NB4 (cell line): Measurements from ENCODE around the gene ACTMAP.

Source experiments
- DNase-seq: peaks from one replicate; pipeline ENCODE4 v3.0.0; 2010; ENCODE audit warnings: low read depth
- H3K4me3 ChIP-seq: one replicate; pipeline ENCODE4 v1.5.1; 2011; ENCODE audit warnings: mild to moderate bottlenecking, low read depth, low read length, moderate library complexity
- MAX ChIP-seq: IDR thresholded peaks from 2 replicates; pipeline ENCODE4 v1.6.1; 2011; ENCODE audit warnings: low read depth, low read length
- MYC ChIP-seq: IDR thresholded peaks from 2 replicates; pipeline ENCODE4 v1.6.1; 2011; ENCODE audit warnings: low read depth, low read length
- POLR2A ChIP-seq: IDR thresholded peaks from 2 replicates; pipeline ENCODE4 v1.6.1; 2011; ENCODE audit warnings: mild to moderate bottlenecking; ENCODE audit not compliant: insufficient read length; ENCODE audit errors: extremely low read depth
- TF ChIP-seq, protein P1 (sequence below): IDR thresholded peaks from one replicate; pipeline ENCODE4 v1.5.1; 2012; ENCODE audit warnings: low read depth, low read length

ACTMAP gene

GRCh38 chr19:40705362-40705651 lies 45.0 kb downstream of the ACTMAP start:
- no peak for TF ChIP-seq MAX
- TF ChIP-seq, protein P1, sequence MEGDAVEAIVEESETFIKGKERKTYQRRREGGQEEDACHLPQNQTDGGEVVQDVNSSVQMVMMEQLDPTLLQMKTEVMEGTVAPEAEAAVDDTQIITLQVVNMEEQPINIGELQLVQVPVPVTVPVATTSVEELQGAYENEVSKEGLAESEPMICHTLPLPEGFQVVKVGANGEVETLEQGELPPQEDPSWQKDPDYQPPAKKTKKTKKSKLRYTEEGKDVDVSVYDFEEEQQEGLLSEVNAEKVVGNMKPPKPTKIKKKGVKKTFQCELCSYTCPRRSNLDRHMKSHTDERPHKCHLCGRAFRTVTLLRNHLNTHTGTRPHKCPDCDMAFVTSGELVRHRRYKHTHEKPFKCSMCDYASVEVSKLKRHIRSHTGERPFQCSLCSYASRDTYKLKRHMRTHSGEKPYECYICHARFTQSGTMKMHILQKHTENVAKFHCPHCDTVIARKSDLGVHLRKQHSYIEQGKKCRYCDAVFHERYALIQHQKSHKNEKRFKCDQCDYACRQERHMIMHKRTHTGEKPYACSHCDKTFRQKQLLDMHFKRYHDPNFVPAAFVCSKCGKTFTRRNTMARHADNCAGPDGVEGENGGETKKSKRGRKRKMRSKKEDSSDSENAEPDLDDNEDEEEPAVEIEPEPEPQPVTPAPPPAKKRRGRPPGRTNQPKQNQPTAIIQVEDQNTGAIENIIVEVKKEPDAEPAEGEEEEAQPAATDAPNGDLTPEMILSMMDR: no peak
- TF ChIP-seq MYC: no peak
- no peak for TF ChIP-seq POLR2A
- H3K4me3 ChIP-seq: no peak overlapping the region
- DNase-seq: no peak

- TF ChIP-seq MAX (no peak), MYC (no peak), POLR2A (no peak)
- DNase-seq: no peak
- no peak overlapping the region for H3K4me3 ChIP-seq
Observed at GRCh38 chr19:40704491-40705361, 45.6 kb downstream of the ACTMAP start.

DNA sequence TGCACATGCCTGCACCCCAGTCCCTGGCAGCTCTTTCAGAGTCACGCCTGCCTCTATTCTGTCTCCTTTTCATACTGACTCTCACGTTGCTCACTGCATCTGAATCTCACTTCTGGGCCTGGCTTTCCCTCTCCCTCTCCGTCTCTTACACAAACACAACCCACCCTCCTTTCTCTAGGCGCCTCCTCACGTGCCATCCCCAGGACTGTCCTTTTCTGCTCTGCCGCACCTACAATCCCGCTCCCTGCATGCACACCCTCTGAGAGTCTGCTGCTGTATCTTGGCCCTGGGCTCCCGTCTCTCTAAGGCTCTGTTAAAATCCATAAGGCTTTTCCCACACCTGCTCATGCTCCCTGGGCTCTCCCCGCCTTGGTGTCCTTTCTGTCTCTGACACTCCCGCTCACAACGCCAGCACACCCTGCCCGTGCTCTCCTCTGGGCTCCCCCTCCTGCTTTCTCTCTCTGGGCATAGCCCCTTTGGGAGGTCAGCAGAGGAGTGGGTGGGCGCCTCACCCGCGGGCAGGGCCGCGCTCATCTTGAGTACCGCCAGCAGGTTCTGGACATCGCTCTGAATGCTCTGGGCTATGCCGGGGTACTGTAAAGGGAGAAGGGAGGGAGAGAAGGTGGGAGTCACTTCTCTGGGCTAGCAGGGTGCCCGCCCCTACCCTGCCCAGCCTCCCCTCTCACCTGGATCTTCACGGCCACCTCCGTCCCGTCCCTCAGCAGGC lies 47.1 kb downstream of the ACTMAP start:
- no peak for DNase-seq
- H3K4me3 ChIP-seq: no peak overlapping the region
- no peak for TF ChIP-seq POLR2A
- TF ChIP-seq, protein P1: no peak
- no peak for TF ChIP-seq MYC
- no peak for TF ChIP-seq MAX

- no peak overlapping the region for H3K4me3 ChIP-seq
- DNase-seq: no peak
- TF ChIP-seq MAX: no peak
- TF ChIP-seq MYC: no peak
- no peak for TF ChIP-seq POLR2A
- TF ChIP-seq, protein P1: no peak
Observed at GRCh38 chr19:40702337-40703012, 47.8 kb downstream of the ACTMAP start.

DNA sequence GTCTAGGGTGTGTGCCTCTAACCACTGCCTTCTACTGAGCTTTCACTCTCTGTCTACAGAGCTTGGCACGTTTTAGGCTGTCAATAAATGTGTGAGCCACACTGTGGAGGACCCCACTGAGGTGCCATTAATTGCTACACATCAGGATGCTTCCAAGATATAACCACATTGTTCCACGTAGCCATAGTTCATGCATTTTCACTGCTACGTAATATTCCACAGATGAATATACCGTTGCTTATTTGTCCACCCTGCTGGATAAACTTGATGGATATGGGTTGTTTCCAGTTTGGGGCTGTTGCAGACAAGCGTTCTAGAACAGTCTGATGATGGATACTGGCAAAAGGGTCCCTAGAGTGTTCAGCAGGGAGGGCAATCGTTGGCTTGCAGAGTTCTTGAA lies 48.5 kb downstream of the ACTMAP start:
- no peak for DNase-seq
- H3K4me3 ChIP-seq: no peak overlapping the region
- TF ChIP-seq MYC (no peak), MAX (no peak), POLR2A (no peak)
- TF ChIP-seq, protein P1: no peak

DNA sequence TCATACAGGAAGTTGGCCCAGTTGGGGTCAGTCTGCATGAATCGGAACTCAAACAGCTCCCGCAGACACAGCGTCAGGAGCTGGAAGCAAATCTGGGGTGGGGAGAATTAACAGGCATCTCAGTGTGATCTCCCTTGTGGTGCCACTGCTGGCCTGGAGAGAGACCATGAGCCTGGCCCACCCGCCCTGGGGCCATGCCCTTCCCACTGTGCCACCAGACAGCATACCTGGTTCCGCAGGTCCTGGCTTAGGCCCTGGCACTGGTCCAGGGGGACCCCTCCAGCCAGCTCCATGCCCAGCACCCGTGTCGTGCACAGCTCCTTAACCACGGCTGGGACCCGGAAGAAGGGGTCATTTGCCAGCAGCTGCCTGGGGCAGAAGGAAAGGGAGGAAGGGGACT lies 50.2 kb downstream of the ACTMAP start:
- no peak for TF ChIP-seq MAX
- no peak for TF ChIP-seq MYC
- TF ChIP-seq POLR2A: no peak
- TF ChIP-seq, protein P1: no peak
- DNase-seq: no peak
- H3K4me3 ChIP-seq: no peak overlapping the region
